GM21423 (cell line): Measurements from ENCODE around the gene CFAP157.
"Not testable (repeated sequence)": the region's sequence is repeated elsewhere in the genome, so short reads cannot be mapped to it uniquely, and the experiment has no call there.

Experiments
- ATAC-seq: cut with Tn5 transposase; IDR thresholded peaks from one replicate; pipeline ENCODE4 v1.9.1; 2021; ENCODE audit warnings: mild to moderate bottlenecking, moderate library complexity; ENCODE audit not compliant: unreplicated experiment

The CFAP157 gene

DNA sequence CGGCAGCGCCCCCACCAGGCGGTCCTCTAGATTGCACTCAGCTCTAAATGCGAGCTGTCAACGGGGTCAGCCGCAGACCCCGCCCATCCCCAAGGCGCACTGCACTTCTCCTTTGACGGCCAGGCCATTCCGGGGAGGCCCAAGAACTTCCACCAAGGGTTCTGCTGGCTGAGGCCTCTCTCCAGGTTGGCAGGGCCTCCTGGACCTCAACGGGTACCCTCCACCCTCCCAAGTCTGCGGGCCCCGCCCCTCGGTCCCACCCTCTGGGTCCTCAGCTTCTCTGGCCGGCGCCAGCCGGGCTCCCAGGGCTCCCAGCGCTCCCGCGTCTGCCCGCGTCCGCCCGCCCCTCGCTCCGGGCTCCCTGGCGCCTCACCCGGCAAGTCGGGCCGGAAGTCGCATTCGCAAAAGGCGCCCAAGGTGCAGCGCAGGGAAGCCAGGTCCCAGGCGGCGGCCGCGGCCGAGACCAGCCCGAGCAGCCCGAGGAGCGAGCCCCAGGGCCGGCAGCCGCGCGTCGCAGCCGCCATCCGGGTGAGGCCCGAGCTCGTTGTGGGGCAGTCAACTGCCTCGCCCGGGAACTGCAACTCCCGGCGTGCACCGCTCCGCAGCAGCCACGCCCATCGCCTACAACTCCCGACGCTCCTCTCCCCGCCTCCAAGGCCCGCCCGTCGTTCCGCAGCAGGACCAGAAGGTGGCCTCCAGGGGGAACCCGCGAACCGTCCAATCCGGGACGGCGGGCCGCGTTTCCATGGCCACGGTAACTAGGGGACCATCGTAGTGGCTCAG, 28.1 kb downstream of the CFAP157 start, which contains the start of gene TOR2A:
Gene TOR2A (minus strand): TSS at position 548 of the 783 bp plus-strand sequence. CDS start 24 bp downstream, at position 524.
- ATAC-seq, result peak; percentile 85

DNA sequence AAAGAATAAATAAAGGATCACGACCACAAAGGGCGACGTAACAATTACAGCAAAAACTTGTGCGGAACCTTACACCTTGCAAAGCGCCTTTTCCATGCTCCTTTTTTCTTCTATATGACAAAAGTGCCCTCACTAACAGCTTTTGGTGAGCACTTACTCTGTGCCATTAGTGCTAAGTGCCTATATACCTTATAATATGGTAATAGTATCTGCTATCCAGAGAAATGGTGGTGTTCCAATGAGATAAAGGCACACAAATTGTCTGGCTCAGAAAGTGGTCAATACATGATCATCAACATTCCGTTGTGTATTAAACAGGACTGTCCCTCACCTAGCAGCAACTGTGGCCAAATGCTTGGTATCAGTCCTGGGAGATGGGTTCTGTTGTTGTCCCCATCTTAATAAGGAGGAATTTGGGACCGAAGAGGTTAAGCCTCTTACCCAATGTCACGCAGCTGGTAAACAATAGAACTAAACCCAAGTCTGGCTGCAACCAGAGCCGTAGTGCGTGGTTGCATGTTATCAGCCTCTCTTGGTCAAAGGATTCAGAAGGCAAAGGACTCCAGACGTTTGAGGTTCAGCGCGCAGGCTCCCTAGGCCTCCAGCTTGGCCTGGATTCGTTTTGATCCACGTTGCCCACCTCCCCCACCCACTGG, 28.9 kb downstream of the CFAP157 start:
- ATAC-seq, result peak; percentile 1

DNA sequence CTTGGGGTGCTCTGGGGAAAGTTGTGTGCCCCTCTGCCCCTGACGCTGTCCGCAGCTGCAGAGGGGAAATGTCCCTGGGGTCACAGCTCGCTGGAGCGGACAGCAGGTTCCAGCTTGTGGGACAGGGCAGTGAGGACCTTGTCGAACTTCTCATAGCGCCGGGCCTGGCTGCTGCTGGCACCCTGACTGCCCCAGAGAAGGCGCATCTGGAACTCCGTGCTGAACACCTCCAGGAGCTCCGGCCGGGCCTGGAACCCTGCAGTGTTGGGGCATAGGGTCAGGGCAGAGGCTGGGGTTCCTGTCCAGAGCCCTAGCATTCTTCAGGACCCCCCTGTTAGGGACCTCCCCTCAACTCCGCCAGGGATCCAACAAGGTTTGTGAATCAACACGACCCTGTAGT, 31.9 kb downstream of the CFAP157 start:
- no peak for ATAC-seq

DNA sequence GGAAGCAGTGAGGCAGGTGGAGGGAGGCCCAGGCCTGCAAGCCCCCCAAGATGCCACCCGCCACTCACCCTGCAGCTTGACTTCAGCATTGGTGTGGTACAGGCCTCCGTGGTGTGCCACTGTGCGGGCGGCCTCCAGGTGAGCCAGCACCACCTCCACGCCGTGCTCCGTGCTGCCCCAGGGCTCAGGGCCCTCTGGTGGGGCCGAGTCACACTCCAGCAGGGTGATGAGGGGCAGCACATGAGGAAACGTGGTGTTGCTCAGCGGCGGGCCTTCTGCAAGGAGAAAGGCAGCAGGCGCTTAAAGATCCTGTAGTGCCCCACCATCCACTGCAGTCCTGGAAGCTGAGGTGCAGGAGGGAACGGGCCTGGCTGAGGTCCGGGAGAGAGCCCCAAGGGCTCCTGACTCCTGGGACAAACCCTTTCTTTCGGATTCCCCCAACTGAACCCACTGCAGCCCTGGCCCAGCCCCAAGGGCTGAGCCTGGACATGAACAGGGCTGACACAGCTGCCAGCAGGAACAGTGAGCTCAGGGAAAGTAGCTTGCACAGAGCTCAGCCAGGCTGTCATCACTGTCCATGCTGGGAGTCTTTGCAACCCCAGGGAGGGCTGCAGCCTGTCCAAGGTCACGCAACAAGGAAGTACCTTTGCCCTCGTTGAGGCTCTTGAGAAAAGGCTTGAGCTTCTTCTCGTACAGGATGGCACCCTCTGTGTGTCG, 33.0 kb downstream of the CFAP157 start:
- no peak for ATAC-seq

DNA sequence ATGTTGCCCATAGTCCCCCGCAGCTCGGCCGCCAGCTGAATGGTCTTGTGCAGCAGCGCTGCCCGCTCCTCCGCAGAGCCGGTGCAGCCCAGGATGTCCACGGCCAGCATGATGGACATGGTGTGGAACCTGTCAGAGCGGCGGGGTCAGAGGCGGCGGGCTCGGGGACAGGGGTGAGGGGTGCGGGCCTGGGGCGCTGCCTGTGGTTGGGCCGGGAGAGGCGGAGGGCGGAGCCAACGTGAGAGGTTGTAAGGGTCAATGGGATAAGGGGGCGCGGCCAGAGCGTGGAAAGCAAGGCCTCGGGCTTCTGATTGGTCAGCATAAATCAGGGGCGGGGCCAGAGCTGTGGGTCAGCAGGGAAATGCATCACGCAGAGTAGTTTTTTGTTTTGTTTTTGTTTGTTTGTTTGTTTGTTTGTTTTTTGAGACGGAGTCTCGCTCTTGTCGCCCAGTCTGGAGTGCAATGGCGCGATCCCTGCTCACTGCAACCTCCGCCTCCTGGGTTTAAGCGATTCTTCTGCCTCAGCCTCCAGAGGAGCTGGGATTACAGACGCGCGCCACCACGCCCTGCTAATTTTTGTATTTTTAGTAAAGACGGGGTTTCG, 35.1 kb downstream of the CFAP157 start:
- ATAC-seq, result no peak

DNA sequence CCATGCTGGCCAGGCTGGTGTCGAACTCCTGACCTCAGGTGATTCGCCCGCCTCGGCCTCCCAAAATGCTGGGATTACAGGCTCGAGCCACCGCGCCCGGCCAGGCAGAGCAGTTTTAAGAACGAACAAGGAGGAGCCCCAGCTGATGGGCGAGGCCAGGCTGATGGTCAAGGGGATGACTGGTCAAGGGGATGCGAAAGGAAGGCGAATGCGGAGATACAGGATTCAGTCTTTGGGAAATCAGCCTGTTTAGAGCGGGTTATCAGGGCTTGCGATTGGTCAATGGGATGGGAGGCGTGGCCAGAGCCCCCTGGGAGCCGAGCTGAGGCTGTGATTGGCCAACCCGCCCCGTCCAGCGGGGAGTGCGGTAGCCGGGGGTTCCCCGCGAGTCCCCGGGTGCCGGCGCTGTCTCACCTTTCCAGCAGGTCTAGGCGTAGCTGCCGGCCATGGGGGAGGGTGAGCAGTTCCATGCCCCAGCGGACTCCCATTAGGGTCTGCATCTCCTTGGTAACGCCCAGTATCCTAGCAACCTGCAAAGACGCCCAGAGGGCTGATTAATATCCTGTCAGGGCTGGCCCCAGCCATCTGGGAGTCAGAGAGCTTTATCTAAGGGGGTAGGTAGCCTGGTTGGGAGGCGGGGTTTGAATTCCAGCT, 35.8 kb downstream of the CFAP157 start:
- no peak for ATAC-seq

DNA sequence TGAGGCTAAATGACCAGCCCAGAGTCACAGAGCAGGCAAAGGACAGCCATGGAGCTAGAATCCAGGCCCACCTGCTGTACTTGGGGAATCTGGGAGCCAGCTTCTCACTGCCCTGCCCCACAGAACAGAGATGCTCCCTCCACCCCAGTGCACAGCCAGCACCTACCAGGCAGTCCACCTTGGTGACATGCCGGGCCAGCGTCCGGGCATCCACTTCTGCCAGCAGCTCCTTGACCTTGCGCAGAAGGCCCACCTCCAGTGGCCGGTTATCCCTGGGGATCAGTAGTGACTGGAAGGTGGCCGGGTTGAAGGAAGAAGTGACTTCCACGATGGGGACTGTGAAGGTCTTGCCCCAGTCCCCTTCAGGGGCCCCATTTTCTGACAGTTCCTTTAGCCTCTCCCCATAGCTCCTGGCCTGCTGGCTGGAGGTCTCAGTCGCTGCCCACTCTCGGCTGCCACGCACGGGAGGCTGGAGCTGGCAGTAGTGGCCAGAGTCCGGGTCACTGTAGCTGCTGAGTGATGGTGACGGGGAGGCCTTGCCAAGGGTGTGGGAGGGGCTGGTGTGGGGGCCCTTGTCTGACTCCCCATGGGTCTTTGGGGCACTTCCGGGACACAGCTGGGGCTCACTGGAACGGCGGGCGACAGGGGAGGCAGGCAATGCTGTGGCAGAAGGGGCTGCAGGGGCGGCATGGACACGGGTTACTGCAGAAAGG, 37.8 kb downstream of the CFAP157 start:
- no peak for ATAC-seq

DNA sequence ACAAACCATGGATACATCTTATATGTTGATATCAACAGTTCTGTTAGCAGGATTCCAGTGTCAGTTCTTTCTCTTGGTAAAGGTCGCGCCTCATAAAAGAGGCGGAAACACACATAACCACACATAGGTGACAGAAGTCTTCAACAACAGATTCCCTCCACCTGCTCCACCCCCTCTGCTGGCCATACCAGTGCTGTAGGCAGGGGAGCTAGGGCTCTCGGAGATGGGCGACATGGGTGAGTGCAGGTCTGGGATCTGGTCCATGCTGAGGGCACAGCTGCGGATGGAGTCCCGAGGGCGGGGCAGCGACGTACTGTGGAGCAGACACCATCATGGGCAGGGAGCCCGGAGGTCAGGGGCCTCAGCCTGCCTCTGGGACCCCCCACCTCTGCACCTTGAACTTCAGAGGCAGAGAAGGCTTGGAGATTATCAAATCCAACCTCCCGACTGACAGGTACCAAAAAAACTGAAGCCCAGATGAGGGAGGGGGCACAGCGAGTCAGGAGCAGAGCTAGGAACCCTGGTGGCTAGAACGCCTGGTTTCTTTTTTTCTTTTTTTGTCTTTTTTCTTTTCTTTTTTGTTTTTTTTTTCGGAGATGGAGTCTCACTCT, 40.3 kb downstream of the CFAP157 start:
- no peak for ATAC-seq

DNA sequence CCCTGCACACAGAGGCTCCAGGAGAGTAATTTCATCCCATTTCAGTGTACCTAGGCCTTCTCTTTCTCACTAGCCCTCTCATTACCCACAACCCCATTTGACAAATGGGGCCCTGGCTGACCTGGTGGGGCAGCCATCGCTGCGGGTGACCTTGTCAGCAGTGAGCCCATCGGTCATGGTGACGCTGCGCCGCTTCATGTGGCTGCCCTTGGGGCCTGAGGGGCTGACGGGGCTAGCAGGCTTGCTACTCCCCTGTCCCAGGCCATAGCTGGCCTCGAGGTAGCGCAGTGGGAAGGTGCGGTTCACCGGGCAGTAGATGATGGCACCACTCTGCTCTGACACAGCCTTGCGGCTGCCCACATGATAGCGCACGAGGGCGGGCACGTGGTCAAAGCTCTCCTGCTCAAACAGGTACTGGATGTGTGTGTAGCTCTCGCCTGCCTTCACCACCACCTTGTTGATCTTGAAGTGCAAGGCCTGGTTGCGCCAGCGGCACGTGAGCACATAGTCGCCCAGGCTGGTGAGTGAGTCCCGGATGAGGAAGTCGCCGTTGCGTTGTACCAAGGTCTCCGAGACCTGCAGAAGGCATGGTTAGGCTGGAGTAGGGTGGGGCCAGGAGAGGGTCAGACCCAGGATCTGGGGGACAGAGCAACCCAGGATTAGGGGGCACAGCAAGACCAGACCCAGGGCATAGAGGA, 42.5 kb downstream of the CFAP157 start:
- ATAC-seq, result no peak

DNA sequence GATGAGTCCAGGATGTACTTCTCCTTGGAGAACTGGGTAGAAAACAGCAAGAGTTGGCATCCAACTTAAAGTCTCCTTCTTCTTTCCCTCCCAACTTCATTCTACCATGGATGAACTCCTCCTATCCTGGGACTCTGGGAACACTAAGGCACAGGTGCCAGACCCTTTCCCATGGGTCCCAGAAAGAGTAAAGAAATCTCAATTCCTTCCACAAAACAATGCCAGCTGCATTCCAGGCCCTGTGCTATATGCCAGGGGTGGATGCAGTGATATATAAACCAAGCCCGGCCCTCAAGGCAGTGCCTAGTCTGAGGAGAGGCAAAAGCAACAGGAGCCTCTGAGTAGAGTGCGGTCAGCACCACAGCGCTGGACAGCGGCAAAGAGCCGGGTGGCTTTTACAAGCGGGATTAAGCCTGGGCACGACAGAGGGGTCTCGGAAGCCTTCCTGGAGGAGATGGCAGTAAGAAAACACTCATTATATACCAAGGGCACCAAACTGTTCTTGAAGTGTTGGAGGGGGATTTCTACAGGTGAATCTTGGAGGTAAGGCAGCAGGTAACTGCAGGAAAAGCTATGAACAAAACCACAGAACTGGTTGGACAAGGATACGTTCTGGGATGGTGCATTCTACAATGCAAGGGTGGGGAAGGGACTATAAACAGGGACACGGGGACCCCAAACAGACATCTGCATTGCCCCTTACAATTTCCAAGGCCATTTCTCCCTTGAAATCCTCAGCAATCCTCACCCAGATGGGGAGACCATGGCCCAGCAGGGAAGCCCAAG, 44.7 kb downstream of the CFAP157 start:
- ATAC-seq, result no peak

DNA sequence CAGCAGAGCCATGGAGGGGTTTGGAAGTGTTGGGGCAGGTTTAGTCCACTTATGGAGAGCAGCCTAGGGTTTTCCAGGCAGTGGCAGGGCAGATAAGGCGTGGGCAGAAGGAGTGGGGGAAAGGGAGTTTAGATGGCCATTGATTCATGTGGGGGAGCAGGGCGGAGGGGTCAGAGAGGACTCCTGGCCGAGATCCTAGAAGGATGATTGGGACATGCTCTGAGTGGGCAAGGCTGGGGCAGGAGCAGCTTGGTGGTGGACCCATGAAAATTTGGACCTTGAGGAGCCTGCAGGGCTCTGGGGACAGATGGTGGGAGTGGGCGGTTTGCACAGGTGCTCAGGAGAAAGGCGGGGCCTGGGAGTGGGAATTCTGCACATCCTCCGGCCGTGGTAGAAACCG, 46.4 kb downstream of the CFAP157 start:
- ATAC-seq, result no peak

DNA sequence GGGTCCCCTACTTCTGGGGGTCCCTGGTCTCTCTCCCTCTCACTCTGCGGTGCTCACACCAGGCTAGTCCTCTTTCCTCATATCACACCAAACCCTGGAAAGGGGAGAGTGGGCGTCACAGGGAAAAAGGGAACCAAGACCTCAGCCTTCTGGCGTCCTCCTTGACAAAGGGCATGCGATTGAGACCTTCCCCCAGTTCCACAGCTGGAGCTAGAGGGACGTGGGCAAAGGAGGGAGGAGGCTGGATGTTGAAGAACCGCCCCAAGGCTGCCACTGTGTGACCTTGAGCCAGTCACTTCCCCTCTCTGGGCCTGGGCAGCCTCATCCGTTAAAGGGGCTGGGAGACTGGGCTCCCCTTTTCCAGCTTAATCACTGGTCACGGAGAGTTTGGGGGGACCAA, 46.8 kb downstream of the CFAP157 start:
- no peak for ATAC-seq

DNA sequence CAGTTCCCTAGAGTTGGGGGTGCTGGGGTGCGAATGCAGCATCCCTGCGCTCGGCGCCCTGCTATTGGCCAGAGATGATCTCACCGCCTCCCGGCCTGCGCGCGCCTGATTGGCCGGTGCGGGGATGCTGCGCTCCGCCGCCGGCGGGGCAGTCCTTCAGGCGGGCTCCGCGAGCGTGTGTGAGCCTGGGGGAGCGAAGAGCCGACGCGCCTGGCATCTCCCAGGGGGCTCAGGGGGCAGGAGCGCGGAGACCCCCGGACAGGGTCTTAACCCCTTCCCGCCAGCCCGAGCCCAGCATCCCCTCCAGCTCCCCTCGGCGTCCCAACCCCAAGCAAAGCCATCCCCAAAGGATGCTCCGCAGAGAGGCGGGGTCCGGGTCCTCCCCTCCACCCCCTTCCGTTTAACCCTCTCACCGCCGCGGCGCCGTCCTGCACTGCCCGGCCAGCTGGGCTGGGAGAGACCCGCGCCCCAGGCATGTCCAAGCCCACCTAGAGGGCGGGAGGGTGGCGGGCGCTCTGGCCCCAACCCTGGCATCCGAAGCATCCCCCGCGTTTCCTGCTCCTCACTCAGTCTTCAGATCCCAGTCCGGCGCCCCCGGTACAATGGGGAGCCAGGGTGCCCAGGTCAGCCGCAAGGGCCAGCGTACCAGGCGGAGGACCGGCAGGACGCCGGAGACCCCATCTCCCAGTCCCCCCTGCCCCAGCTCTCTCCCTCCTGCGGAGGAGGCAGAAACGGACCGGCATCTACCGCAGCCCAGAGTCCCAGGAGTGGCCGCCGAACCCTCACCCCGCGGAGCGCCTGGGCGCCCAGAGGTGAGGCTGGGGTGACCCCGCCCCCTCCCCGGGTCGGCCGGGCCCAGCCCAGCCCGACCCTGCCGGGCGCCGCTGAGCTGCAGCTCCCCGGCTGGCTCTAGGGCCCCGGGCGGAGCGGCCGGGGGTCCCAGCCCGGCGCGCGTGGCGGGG, 47.6 kb downstream of the CFAP157 start:
- ATAC-seq, result no peak

DNA sequence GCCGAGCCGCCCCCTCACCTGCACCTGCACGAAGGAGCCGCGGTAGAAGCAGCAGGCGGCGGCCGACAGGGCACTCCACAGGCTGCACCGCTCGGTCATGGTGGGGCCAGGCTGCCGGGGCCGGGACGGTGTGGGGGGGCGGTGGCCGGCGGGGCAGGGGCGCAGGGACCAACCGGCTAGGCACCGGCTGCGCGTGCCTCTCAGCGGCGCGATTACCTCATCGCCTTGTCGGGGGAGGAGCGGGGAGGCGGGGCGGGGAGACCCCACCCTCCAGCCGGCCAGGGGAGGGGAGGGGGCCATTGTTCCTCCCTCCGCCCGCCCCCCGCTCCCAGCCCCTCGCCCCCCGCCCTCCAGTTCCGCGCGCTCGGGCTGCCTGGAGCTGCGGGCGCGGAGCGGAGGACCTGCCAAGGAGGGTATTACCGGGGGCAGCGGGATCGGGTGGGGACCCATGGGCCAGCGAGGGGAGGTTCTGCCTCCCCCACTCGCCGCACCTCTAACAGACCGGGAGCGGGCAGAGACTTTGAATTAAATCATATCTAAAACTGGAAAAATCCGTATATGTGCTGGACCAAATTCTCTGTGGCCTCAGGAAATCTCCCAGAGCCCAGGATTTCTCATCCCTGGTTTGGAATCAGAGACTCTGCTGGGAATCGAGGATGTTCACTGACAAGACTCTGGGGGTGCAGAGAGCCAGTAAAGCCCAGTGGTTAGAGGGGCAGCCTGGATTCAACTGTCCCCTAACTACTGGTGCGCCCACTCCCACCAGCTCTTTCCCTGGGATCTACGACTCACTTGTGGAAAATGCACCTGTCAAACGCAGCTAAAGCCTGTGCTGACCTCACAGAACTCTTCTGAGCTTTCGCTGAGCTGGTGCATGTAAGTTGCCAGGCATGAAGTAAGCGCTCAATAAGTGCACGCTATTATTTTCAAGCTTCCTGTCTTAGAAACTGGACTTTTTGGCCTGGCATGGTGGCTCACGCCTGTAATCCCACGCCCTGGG, 48.6 kb downstream of the CFAP157 start:
- no peak for ATAC-seq

DNA sequence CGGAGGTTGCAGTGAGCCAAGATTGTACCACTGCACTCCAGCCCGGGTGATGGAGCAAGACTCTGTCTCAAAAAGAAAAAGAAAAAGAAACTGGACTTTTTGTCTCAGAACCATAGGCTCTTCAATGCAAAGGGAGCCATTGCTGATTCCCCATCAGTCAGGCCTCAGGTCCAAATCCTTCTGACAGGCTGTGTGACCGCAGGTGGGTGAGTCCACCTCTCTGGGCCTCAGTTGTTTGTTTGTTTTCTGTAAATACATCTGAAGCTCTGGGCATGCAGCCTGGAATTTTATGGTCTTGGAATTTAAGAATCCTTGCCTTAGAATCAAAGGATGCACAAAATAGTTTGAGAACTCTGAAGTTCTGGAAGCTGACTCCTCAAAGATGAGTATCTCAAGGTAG, 49.4 kb downstream of the CFAP157 start:
- no peak for ATAC-seq

DNA sequence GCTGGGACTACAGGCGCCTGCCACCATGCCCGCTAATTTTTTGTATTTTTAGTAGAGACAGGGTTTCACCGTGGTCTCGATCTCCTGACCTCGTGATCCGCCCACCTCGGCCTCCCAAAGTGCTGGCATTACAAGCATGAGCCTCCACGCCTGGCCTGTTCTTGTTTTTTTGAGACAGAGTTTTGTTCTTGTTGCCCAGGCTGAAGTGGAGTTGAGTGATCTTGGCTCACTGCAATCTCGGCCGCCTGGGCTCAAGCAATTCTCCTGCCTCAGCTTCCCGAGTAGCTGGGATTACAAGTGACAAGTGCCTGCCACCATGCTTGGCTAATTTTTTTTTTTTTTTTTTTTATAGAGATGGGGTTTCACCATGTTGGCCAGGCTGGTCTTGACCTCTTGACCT, 50.0 kb downstream of the CFAP157 start:
- ATAC-seq, result not testable (repeated sequence)
